HG03196 (cell line): ENCODE results near the gene CADM4.
"Not testable (repeated sequence)": the region's sequence is repeated elsewhere in the genome, so short reads cannot be mapped to it uniquely, and the experiment has no call there.

Experiments used
- ATAC-seq: cut with Tn5 transposase; IDR thresholded peaks from one replicate; pipeline ENCODE4 v1.9.1; 2021; ENCODE audit not compliant: unreplicated experiment

The CADM4 gene

DNA sequence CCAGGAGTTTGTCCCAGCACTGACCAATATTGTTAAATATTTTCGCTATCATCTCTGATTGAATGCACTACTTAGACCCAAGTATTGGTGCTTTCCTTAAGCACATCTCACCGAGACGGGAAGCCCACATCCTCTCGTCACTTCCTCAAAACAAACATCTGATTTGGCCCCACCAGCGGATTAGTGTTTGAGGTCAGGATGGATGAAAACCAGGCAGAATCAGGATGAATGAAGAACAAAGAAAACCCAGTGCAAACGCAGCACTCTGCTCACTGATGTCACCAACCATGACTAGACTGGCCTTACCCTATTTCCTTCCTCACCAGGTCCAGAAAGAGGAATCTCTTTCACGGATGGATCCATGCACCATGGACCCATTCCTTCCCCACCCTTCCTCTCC lies 24.4 kb upstream of the CADM4 start:
- no peak for ATAC-seq

DNA sequence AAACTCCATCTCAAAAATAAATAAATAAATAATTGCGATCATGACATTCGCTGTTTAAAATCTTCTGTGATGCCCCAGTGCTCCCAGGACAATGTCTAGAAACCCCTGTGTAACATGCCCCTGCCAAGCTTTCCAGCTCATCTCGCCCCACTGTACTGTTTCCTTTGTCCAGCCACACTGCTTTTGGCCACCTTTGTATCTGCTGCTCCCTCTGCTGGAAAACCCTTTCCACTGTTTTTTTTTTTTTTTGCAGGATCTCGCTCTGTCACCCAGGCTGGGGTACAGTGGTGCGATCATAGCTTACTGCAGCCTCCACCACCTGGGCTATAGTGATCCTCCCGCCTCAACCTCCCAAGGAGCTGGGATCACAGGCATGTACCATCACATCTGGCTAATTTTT lies 22.8 kb upstream of the CADM4 start:
- ATAC-seq, result no peak

DNA sequence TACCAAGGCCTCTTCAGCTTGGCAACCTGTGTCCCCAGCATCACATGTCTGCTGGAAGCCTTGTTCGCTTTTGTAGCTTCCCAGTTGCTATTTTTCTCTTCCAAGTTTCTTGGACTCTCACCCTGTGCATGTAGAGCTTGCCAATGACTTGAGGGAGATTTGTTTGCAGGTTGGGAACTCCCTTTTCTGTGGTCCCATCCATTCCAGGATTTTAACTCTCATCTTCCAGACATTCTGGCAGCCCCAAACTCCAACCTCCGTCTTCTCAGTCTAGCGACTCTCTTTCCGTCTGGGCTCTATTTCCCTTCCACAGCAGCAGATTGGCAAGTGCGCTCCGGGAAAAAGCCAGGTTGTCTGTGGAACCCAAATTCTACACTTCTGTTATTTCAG lies 21.3 kb upstream of the CADM4 start:
- no peak for ATAC-seq

DNA sequence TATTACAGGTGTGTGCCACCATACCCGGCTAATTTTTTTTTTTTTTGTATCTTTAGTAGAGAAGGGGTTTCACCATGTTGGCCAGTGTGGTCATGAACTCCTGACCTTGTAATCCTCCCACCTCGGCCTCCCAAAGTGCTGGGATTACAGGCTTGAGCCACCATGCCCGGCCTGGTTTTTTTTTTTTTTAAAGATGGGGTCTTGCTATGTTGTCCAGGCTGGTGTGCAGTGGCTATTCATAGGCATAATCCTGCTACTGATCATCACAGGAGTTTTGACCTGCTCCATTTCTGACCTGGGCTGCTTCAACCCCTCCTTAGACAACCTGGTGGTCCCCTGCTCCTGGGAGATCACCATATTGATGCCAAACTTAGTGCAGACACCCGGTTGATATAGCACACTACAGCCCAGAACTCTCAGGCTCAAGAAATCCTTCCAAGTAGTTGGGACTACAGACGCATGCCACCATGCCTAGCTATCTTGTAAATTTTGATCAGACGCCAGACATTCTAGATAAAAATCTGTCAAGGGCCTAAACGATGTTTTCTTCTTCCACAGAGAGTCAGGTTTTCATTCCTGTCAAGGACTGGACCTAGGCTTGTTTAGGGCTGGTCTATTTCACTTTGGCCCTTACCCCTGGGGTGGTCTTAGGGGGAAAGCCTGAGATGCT lies 20.8 kb upstream of the CADM4 start:
- ATAC-seq, result no peak

DNA sequence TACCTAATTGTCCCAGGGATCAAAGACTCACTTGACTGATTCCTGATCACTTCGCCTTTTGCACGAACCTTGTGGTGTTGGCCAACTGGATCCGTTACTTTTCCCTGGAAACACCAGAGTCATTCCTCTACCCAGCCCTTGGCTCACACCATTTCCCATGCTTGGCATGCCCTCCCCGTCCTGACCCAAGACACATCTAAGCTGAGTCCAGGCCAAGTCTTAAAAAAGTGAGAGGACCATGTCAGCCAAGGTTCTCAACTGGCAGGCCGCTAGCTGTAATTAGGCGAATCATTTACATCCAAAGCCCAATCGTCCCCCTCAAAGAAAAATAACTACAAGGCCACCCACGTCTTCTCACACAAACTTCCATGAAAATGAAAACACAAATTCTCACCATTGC lies 18.8 kb upstream of the CADM4 start:
- ATAC-seq, result no peak

DNA sequence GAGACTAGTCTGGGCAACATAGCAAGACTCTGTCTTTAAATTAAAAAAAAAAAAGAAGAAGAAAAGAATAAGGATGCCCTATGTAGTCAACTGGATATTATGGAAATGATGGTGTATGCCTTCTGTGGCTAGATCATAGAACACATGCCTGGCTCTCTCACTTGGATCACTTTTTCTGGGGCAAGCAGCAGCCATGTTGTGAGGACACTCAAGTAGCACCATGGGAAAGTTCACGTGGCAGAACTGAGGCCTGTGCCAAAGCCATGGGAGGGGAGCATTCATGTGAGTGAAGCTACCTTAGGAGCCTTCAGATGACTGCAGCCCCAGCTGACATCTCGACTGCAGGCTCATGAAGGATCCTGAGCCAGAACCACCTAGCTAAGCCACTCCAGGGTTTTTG lies 18.4 kb upstream of the CADM4 start:
- no peak for ATAC-seq

DNA sequence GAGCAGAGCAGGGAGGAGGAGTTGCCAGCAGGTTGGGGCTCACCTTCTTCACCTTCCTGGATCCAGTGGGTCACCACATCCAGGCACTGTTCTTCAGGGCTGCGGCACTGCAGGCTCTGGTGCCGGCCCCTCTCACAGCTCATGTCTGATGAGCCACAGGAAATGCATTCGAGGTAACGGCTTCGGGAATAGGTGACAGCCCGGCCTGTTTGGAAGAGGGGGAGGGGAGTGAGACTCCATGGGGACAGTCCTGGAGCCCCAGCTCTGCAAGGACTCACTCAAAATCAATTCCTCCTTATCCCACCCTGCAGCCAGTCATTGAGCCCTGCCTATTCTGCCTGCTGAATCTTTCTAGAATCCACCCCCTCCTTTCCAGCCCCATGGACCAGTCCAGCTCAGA lies 16.8 kb upstream of the CADM4 start:
- no peak for ATAC-seq

DNA sequence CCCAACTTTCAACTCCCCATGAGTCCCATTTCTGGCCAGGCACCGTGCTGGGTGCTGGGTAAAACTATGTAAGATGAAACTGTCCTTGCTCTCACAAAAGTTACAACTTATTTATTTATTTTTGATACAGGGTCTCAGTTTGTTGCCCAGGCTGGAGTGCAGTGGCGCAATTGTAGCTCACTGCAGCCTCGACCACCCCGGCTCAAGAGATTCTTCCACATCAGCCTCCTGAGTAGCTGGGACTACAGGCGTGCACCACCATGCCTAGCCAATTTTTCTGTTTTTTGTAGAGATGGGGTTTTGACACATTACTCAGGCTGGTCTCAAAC lies 12.9 kb upstream of the CADM4 start:
- no peak for ATAC-seq

DNA sequence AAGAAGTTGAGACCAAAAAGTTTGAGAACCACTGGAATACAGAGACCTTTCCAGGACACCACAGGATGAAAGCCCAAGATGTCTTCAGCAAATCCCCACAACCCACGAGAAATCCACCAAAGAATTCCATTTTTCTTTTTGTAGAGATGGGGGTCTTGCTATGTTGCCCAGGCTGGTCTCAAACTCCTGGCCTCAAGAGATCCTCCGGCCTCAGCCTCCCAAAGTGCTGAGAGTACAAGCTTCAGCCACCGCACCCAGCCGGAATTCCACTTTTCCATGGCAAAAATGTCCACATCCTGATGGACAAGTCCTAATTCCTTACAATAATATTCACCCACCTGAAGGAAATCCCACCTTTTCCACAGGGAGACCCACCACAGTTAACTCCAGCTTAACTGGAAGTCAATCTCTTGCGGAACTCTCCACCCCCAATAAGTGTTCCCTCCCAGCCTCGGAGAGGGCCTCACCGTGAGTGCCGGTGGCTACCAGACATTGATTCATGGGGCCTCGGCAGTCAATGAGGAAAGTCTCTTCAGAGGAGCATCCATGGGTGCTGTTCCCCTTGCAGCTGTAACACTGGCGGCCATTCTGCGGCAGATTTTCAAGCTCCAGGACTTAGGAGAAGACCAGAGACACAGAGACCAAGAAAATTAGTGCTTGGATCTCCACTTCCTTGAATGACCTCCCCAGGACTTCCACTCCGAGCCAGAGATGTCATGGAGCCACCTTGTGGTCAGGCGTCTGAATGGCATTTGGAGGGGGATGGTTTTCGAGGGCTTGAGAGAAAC lies 12.3 kb upstream of the CADM4 start:
- no peak for ATAC-seq

DNA sequence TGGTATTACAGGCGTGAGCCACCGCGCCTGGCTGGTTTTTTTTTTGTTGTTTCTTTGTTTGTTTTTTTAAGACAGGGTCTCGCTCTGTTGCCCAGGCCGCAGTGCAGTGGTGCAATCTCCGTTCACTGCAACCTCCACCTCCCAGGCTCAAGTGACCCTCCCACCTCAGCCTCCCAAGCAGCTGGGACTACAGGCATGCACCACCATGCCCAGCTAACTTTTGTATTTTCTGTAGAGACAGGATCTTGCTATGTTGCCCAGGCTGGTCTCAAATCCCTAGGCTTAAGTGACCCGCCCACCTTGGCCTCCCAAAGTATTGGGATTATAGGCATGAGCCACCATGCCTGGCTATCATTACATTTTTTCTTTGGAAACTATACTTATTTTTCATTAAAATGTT lies 10.6 kb upstream of the CADM4 start:
- ATAC-seq, result not testable (repeated sequence)

DNA sequence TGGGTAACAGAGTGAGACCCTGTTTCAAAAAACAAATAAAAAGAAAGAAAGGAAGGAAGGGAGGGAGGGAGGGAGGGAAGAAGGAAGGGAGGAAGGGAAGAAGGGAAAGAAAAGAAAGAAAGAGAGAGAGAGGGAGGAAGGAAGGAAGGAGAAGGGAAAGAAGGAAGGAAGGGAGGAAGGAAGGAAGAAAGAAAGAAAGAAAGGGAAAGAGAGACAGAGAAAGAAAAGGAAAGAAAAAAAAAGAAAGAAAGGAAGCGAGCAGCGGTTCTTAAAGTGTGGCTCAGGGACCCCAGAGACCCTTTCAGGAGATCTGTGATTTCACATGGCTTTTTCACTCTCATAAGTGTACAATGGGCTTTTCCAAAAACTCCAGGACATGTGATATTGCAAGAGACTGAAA lies 9.9 kb upstream of the CADM4 start:
- ATAC-seq, result no peak

DNA sequence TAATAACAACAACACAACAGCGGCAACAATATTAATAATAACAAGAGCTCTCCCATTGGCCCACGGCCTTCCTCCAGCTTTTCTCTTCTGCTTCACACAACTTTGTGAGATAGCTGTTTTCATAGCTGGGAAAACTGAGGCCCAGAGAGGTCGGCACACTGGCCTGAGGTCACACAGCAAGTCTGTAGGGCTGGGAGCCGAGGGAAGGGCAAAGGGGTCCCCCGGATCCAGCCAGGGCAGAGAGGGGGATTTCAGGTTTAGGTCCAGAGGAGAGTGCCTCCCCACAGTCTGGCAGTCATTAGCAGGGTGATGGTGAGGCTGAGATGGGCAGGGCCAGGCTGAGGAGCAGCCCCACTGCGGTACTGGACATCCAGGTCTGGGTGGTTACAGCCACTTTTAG lies 9.0 kb upstream of the CADM4 start:
- no peak for ATAC-seq

DNA sequence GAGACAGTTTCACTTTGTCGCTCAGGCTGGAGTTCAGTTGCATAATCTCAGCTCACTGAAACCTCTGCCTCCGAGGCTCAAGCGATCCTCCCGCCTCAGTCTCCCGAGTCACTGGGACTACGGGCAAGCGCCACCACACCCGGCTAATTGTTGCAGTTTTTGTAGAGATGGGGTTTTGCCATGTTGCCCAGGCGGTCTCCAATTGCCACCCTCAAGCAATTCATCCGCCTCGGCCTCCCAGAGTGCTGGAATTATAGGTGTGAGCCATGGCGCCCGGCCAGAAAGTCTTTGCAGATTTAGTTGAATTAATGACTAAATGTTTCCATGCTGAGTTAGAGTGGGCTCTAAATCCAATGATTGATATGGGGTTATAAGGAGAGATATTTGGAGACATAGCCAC lies 4.5 kb upstream of the CADM4 start:
- ATAC-seq, result no peak

DNA sequence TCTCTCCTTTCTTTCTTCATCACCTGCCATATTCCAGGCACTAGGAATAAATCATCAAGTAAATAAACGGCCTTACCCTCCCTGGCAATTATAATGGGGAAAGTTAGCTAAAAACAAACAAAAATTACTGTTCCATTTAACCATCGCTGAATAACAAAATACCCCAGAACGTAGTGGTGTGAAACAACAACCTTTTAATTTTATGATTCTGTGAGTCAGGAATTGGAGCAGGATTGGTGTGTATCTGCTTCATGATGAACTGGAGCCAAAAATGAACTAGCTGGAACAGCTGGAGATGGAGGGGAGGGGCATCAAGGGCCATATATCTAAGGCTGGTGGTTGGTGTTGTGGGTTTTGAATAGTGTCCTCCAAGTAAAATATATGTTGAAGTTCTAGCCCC lies 3.7 kb upstream of the CADM4 start:
- ATAC-seq, result no peak

DNA sequence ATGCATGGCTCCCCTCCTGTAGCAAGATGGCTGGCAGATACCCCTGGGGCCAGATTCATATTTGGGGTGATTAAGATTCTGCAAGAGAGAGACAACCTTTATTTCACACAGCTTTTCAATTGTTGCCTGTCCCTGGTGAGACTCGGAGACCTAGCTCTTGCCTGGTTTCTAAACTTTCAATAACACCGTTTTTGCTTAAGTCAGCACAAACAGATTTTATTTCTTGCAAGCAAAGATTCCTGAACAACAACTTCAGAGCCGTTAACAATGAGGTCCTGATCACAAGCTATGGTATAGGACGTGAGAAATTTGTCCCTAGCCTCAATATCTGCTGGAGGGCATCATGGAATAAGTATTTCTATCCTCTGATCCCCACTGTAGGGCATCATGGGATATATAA lies 2.9 kb upstream of the CADM4 start:
- no peak for ATAC-seq

DNA sequence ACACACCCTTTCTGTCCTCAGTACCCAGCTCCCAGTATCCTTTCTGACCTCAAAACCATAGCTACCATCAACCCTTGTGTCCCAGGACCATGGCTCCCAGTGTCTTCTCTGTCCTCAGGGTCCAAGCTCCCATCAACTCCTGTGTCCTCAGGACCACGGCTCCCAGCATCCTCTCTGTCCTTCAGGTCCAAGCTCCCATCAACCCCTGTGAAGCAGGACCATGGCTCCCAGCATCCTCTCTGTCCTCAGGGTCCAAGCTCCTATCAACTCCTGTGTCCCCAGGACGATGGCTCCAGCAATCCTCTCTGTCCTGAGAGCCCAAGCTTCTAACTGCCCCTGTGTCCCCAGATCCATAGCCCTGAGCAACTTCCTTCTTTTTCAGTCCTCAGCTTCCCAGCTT lies 1.7 kb upstream of the CADM4 start:
- ATAC-seq, result no peak

DNA sequence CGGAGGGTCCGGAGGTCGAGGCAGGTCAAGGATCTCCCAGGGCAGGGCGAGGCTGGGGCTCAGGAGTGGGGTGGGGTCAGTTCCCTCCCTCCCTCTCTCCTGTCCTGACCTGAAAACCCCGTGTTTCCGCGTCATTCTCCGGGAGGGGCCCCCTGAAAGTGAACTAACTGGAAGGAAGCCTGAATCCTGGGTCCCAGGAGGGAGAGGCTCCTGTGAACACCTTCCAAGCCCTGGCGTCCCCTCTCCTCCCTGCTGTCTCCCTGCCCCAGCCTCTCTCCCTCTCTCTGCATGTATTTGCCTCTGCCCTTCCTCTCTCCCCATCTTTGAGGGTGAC lies 741 bp upstream of the CADM4 start:
- ATAC-seq, result no peak

DNA sequence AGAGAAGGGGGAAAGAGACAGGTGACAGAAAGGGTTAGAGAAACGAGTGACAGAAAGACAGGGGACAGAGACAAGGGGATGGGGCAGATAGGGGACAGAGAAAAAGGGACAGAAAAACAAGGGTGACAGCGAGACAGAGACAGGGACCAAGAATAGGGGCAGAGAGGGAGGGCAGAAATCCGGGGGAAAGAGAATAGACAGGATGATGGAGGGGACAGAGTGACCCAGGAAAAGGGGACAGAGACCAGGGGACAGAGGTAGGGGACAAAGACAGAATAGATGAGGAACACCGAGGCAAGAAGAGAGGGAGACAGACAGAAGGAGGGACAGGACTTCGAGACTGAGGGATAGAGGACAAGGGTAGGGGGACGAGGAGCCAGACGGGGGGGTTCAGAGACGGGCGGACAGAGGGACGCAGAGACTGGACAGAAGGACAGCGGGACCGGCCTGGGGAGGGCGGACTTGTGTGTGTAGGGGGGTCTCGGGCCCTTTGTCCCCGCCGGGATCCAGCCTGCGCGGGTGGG lies 593 bp downstream of the CADM4 start:
- no peak for ATAC-seq

DNA sequence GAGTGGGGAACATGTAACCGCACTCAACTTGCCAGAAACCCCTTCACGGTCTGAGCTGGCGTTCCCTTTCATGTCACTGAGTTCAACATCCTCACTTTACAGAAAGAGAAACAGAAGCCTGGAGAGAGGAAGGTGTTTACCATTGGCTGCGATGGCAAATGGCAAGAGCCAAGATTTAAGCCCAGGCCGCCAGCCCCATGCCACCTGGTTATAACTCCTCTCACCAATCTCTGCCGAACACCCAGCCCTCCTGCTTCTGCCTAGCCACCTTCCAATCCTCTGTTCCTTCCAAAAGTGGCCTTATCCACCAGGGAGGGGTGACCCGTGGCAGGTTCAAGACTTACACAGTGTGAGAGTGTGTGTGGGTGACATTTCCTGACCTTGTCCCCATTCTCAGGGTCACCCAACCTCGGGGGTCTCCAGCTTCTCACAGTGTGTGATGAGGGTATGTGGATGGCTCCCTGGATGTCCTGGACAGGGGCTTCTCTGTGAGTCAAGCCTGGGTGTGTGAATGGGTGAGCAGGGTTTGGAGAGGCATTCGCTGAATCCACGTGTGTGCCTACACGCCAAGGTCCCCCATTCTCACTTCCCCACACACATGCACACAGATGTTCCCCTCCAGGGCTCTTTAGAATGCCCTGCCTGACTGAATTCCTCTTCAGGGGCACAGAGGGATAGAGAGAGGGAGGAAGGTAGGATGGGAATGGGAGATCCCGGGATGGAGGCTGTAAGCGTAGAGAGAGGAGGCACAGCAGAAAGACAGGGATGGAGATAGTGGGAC lies 1.2 kb downstream of the CADM4 start:
- no peak for ATAC-seq

DNA sequence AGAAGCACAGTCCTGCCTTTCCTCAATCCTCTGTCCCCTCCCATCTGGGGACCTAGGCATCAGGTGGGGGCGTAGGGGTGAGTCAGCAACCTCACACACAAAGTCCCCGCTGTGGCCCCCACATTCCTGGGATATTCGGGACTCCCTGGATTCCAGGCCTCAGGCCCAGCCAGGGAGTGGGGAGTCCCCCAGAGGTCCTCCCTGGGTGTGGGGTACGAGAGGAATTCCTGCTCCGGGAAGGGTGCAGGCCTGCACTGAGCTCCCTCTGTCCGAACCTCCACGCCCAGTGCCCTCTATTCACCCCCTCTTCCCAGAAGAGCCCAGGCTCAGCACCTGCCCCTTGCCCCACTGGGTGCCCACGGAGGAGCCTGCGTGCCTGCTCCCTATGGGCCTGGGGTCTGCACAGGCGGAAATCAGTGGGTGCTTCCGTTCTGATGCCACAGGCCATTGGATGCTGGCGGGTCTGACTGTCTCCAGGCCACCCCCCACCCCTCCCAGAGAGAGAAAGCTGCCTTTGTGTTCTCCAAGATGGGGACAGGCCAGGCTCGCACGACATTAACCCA lies 3.4 kb downstream of the CADM4 start:
- ATAC-seq, result no peak

DNA sequence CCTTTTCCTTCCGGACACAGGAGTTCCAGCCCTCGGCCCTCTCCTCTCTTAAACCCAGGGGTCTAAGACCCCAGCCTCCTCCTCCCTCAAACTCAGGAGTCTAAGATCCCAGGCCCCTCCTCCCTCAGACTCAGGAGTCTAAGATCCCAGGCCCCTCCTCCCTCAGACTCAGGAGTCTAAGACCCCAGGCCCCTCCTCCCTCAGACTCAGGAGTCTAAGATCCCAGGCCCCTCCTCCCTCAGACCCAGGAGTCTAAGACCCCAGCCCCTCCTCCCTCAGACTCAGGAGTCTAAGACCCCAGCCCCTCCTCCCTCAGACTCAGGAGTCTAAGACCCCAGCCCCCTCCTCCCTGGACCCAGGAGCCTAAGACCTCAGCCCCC lies 4.1 kb downstream of the CADM4 start:
- ATAC-seq, result not testable (repeated sequence)
